ENCODE results near the gene MEX3D.
"Not testable (repeated sequence)": the region's sequence is repeated elsewhere in the genome, so short reads cannot be mapped to it uniquely, and the experiment has no call there.

DNA sequence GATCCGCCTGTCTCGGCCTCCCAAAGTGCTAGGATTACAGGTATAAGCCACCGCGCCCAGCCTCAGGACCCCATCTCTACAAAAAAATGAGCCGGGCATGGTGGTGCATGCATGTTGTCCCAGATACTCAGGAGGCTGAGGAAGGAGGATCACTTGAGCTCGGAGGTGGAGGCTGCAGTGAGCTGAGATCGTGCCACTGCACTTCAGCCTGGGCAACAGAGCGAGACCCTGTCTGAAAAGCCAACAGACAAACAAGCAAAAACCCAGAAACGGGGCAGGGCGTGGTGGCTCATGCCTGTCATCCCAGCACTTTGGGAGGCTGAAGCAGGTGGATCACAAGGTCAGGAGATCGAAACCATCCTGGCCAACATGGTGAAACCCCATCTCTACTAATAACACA lies 37.3 kb downstream of the MEX3D start:
- not testable (repeated sequence) for TF ChIP-seq ZSCAN16 (tag by site-specific recombination; IDR thresholded peaks at IDR 0.05); ZNF394 (tag by site-specific recombination; IDR thresholded peaks at IDR 0.05; ENCODE audit: borderline replicate concordance); YY1 (tag by site-specific recombination; IDR thresholded peaks at IDR 0.05)
- TF ChIP-seq, protein P1, sequence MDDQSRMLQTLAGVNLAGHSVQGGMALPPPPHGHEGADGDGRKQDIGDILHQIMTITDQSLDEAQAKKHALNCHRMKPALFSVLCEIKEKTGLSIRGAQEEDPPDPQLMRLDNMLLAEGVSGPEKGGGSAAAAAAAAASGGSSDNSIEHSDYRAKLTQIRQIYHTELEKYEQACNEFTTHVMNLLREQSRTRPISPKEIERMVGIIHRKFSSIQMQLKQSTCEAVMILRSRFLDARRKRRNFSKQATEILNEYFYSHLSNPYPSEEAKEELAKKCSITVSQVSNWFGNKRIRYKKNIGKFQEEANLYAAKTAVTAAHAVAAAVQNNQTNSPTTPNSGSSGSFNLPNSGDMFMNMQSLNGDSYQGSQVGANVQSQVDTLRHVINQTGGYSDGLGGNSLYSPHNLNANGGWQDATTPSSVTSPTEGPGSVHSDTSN (CRISPR knock-in tag; IDR thresholded peaks at IDR 0.05), result not testable (repeated sequence)
- TF ChIP-seq, protein P2, sequence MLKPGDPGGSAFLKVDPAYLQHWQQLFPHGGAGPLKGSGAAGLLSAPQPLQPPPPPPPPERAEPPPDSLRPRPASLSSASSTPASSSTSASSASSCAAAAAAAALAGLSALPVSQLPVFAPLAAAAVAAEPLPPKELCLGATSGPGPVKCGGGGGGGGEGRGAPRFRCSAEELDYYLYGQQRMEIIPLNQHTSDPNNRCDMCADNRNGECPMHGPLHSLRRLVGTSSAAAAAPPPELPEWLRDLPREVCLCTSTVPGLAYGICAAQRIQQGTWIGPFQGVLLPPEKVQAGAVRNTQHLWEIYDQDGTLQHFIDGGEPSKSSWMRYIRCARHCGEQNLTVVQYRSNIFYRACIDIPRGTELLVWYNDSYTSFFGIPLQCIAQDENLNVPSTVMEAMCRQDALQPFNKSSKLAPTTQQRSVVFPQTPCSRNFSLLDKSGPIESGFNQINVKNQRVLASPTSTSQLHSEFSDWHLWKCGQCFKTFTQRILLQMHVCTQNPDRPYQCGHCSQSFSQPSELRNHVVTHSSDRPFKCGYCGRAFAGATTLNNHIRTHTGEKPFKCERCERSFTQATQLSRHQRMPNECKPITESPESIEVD (tag by site-specific recombination; IDR thresholded peaks at IDR 0.05), result not testable (repeated sequence)
